Measurements from ENCODE around the gene IBA57. TPM values are rescaled to one million over a fixed set of nuclear protein-coding genes. Genes with fewer than 3 reads are reported as not detected.

Gene IBA57
- total and polyA plus RNA-seq, 2 of the 8 experiments (the other 6 are each of a cell fraction or from before 2014, with no cell fraction given), result 2.6 to 5.9 TPM

- Histone ChIP-seq H2AFZ (ENCODE audit: low read length) (no peak overlapping the region), H3K4me2 (ENCODE audit: insufficient read depth in 1 of 2, low read depth in 2 of 2, low read length in 2 of 2) (no peak overlapping the region), H4K20me1 (replicated peaks in 1 of 2; ENCODE audit: control insufficient read depth in 1 of 2, insufficient read depth in 2 of 2, low read length in 2 of 2) (peaks cover 8 to 20% of the 10 kb centered on the region in 2 experiments), H3K9me3 (ENCODE audit: insufficient read depth in 2 of 2, low read depth in 1 of 2, low read length in 1 of 2) (no peaks in the 10 kb centered on the region), H2AK5ac (ENCODE audit: low read depth, low read length) (no peak overlapping the region), H3K14ac (ENCODE audit: insufficient read length) (no peak overlapping the region), H3K18ac (ENCODE audit: extremely low read depth, low read length) (no peak overlapping the region), H3K27me3 (replicated peaks in 1 of 4; ENCODE audit: control insufficient read depth in 3 of 4, extremely low read depth in 1 of 4, insufficient read depth in 3 of 4, low read length in 3 of 4) (no peaks in the 10 kb centered on the region), H3K4me1 (replicated peaks in 1 of 4; ENCODE audit: control insufficient read depth in 3 of 4, insufficient read depth in 4 of 4, low read length in 3 of 4) (peaks cover 0 to 6% (median 4%) of the 10 kb centered on the region in 4 experiments; a peak in 4 of 7 replicates), H3K23me2 (ENCODE audit: low read depth, low read length) (peaks cover 2% of the 10 kb centered on the region; the same call in 1 of the 2 replicates), H3K36me3 (ENCODE audit: control insufficient read depth in 2 of 4, insufficient read depth in 4 of 4, low read length in 3 of 4) (no peaks in the 10 kb centered on the region; a peak in 1 of 8 replicates), H4K5ac (ENCODE audit: insufficient read length, low read depth, low read length) (no peak overlapping the region), H3K79me1 (ENCODE audit: low read depth, low read length) (peaks cover 10% of the 10 kb centered on the region), H2BK15ac (ENCODE audit: low read length) (no peak overlapping the region), H3K4me3 (ENCODE audit: extremely low read depth in 1 of 4, insufficient read depth in 2 of 4, low read depth in 3 of 4, low read length in 4 of 4) (no peak overlapping the region), H2BK12ac (ENCODE audit: low read depth, low read length) (no peak overlapping the region), H3K27ac (ENCODE audit: low read depth, low read length) (no peak overlapping the region), H2BK120ac (replicated peaks; ENCODE audit: low read depth, low read length) (no peak overlapping the region), H2BK20ac (ENCODE audit: low read length) (no peak overlapping the region), H3K79me2 (ENCODE audit: control insufficient read depth in 1 of 2, insufficient read depth in 2 of 2, low read length in 2 of 2) (0 out of 4 replicates have a peak, but pooled peaks cover 0 to 6% of the 10 kb centered on the region in 2 experiments), H4K8ac (ENCODE audit: extremely low read depth, insufficient read depth, low read length) (peak overlapping the region; percentile 71; the same call in 1 of the 2 replicates), H3K9ac (replicated peaks in 1 of 4; ENCODE audit: extremely low read depth in 1 of 4, low read depth in 3 of 4, low read length in 3 of 4) (no peak overlapping the region), H2BK5ac (ENCODE audit: low read depth, low read length) (no peak overlapping the region), H3K4ac (replicated peaks; ENCODE audit: insufficient read length, low read depth, low read length) (no peak overlapping the region), H4K91ac (replicated peaks; ENCODE audit: insufficient read length, low read length) (no peak overlapping the region), H3K56ac (replicated peaks; ENCODE audit: insufficient read length, low read depth, low read length) (no peak overlapping the region), H3K23ac (ENCODE audit: insufficient read length) (no peak overlapping the region)
- FAIRE-seq (no peak), DNase-seq (ENCODE audit: low read depth in 1 of 2, low spot score in 2 of 2) (no peak)
- CTCF ChIA-PET (ENCODE audit: partially characterized antibody), result interaction anchor here (0.7 to 3.8 kb wide), 3 partner anchors 10 to 25 kb away, joined by 3 to 23 read pairs (median 3); partner anchors contain the start of gene IBA57
- POLR2A ChIA-PET (ENCODE audit: partially characterized antibody), result interaction anchor here (0.9 to 3.2 kb wide), 2 partner anchors 10 to 39 kb away, joined by 3 to 14 read pairs; partner anchors contain the start of gene IBA57
- WGBS, 2 experiments (ENCODE audit: extremely low coverage in 1 of 2, insufficient coverage in 1 of 2, insufficient read length in 1 of 2, insufficient replicate concordance in 2 of 2, low coverage in 1 of 2, low lambda C conversion rate in 2 of 2, missing lambda C conversion rate in 1 of 2), result 87% methylated on average over 4 of the region's 4 CpGs; no CpG with 5 or more reads in 1 of the 2 experiments
- TF ChIP-seq YY1 (IDR thresholded peaks at IDR 0.05; ENCODE audit: low read depth, low read length) (no peak), EGR1 (IDR thresholded peaks at IDR 0.05; ENCODE audit: borderline replicate concordance, low read depth, low read length) (no peak), CREB1 (IDR thresholded peaks at IDR 0.05) (no peak), SUZ12 (IDR thresholded peaks at IDR 0.05; ENCODE audit: low read length) (no peak), TBP (IDR thresholded peaks at IDR 0.05; ENCODE audit: low read depth, low read length) (no peak), E2F6 (IDR thresholded peaks at IDR 0.05) (no peak), SAP30 (IDR thresholded peaks at IDR 0.05; ENCODE audit: insufficient read depth, insufficient replicate concordance, low read length) (no peak), SP2 (IDR thresholded peaks at IDR 0.05; ENCODE audit: low read length) (no peak), RNF2 (IDR thresholded peaks at IDR 0.05; ENCODE audit: borderline replicate concordance, low read depth, low read length, missing control alignments, poor library complexity, severe bottlenecking) (no peak), TCF12 (IDR thresholded peaks at IDR 0.05; ENCODE audit: low read depth, low read length) (no peak), CBX8 (IDR thresholded peaks at IDR 0.05; ENCODE audit: borderline replicate concordance, low read depth, low read length) (no peak), NANOG (IDR thresholded peaks at IDR 0.05; ENCODE audit: insufficient read depth, low read depth, low read length, poor library complexity, severe bottlenecking) (no peak), RBBP5 (IDR thresholded peaks at IDR 0.05; ENCODE audit: borderline replicate concordance, low read depth, low read length) (no peak)
These were observed 10.4 kb downstream of the IBA57 start for GRCh38 chr1:228176024-228176395.
